NCI-H1694 (cell line): Measurements from ENCODE around the gene CPA1.

ENCODE experiments used
- DNase-seq: peaks from one replicate; lab custom pipeline; 2025; lab: John Stamatoyannopoulos, UW

Gene CPA1

DNA sequence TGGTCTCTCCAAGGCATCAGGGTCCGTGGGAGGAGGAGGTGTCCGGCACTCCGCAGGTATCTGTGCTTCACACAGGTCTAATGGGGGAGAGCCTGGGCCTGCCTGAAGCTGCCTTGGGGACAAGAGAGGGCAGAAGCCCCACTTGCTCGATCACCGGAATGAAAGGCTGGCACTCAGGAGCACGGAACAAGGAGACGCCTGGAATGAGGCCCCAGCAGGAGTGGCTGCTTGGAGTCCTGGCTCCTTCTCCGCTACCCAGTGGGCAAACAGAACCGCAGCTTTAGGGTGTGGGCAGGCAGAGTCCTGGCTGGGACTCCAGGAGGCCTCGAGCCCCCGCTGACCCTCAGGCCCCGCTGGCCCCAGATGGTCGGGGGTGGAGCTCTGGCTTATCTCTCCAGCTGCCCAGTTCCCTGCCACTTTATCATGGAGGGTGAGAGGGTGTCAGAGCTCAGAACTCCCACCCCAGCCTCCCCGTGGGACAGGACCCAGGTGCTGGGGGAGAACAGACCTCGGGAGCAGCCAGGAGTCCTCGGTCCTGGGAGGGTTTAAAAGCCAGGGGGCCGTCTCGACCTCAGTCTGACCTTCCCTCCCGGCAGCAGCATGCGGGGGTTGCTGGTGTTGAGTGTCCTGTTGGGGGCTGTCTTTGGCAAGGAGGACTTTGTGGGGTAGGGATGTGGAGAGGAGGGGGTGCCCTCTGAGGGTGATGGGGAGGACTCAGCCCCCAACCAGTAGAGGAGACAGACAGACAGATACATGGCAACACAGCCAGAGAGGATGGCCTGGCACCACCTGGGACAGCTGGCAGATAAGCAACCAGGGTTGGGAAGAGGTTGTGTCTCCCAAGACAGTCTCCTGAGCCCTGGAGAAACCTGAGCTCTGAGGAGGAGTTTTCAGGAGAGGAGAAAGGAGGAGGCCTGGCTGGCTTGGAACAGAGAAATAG lies at the start of gene CPA1:
Gene CPA1 (plus strand): TSS at position 574 of the 940 bp plus-strand sequence. CDS start 27 bp downstream, at position 601.
- no peak for DNase-seq

- DNase-seq, result no peak
Observed at GRCh38 chr7:130332259-130333053, 47.8 kb upstream of the CPA1 start.

DNA sequence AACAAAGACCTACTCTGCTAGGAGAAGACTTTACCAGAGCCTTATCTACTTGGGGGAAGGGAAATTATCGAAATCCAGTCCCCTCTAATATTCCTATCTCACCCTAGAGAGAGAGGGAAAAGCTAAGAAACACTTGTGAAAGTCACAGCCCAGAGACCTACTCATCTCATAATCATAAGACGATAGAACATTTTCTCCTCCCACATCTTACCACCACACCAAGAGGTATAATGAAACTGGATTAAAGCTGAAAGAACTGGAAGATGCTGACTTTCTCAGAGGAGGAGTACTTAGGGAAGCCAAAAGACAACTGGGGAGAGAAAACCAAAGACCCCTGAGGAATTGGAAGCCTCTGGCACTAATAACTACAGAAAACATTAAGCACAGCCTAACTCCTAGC lies 46.5 kb upstream of the CPA1 start:
- DNase-seq, result no peak

DNA sequence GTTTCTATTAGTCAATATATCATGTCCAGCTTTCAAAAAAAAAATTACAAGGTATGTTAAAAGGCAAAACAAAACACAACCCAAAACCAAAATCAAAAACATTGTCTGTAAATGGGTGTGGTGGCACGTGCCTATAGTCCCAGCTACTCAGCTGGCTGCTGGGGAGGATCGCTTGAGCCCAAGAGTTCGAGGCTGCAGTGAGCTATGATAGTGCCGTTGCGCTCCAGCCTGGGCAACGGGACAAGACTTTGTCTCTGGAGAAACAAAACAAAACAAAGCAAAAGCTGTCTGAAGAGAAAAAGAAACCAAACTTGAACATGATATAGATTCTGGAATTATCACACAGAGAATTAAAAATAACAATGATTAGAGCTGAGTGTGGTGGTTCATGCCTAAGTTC lies 46.0 kb upstream of the CPA1 start:
- DNase-seq, result no peak

DNA sequence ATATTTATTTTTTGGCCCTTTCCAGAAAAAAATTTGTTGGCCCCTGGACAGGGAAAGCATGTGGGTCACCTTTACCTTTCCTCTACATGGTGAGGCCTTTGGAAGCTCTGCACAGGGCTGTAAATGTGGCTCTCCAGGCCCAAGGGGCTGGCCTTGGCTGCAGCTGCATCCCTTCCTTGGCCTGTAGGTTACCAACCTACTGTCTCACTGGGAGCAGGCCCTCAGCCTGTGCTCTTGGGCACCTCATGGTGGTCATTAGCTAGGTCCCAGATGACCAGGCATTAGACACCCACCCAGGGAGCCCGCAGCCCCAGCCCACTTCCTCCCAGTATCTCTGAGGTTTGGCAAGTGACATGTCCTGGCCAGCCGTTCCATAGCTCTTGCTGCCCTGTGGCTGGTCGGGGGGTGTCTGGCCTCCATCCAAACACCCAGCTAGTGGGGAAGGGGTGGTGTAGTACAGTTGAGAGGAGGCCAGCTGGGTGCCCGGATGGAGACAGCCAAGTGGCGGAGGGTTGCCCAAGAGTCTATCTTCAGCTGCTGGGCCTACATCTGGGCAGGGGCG lies 42.8 kb upstream of the CPA1 start:
- DNase-seq, result peak; percentile 17

DNA sequence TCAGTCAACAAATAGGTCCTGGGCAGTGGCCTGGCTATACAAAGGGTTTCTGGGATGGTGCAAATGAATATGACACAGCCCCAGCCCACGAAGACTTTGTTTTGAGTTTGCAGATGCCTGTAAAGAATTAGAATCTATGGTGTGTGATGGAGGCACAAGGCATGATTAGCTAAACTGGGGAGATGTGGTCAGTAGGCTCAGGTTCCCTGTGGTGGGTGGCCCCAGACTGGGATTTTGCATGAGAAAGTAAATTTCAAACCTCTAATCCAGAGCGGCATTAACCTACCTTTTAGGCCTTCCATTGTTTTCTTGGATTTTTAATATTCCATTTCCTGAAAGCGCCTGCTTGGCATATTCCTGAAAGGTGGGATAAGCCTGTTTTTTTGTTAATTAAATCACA lies 42.1 kb upstream of the CPA1 start:
- DNase-seq, result no peak

DNA sequence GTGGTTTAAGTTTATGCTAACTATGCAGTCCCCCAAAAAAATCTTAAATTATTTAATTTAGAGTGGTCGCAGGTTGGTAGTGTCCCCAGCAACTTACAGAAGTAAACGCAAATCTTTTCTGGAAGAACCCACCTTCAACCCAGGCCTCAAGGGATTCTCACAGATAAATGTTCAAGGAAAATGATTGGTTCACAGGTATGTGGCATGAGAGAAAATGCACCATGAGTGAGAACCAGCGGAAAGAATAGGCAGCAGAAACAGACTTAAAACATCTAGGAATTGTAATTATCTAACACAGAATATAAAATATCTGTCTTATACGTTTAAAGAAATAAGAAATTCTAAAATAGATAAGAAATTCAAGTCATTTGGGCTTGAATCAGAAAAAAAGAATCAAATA lies 38.4 kb upstream of the CPA1 start:
- DNase-seq, result no peak

GRCh38 chr7:130342701-130343380 lies 37.5 kb upstream of the CPA1 start:
- DNase-seq, result no peak

GRCh38 chr7:130344271-130344866 lies 35.9 kb upstream of the CPA1 start, which contains the start of gene CPA5:
CPA5 (plus strand) TSS chr7:130344816; CDS start chr7:130346486, 1,670 bp downstream.
- no peak for DNase-seq

DNA sequence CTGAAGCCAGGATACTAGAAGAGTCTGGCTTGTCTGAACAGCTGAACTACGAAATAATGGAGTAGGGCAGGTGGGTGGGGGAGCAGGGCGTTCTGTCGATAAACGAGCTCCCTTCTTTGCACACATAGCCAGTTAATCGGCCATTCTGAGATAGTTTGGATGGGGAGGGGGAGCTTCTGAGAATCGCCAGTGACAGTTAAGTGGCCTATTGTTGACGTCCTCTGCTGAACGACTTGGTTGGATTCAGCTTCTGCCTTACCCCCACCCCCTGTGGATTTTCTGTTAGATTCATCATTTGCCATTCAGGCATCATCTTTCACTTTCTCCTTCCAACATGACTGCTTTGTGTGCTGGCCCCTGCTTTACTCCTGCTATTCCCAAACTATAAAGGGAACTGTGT lies 35.2 kb upstream of the CPA1 start:
- DNase-seq, result no peak

DNA sequence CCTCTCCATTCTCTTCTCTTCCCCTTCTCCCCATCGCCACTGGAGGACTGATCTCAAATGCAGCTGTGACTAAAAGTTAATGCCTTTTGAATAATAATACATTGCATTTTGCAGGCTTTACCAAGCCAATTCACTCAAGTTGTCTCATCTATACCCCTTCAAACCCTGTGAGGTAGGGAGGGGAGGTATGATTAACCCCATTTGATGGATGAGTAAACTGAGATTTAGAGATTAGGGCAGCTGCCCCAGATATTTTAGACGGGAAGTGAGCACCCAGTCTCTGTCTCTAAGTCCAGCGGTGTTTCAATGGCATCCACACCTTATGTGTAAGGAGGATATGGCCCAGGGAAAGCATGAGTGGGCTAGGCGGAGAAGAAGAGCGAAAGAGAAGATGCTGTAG lies 34.6 kb upstream of the CPA1 start:
- no peak for DNase-seq

DNA sequence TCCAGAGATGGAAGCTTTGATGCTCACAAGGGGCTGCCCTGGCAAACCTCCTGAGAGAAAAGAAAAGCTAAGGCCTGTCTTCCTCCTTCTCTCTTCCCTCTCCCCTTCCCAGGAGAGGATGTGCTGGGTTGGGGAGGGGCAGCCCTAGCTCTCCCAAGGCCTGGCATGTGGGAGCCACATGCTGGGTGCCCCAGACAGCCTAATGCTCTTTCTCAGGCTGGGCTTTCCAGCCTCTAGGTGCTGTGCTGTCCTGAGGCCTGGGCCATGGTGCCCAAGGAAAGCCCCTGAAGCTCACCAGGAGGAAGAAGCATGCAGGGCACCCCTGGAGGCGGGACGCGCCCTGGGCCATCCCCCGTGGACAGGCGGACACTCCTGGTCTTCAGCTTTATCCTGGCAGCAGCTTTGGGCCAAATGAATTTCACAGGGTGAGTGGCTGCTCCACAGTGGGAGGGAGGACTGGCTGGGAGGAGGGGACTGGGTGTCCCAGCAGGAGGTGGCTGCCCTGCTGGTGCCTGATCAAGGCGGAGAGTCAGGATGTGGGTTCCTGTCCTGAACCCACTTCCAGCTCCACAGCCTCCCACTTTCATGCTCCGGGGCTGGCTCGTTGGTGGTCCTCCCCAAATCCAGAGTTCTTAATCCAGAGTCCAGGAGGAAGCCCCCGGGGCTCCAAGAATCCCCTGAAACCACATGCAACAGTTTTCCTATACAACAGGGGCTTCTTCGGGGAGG lies 34.0 kb upstream of the CPA1 start:
- no peak for DNase-seq

- DNase-seq, result no peak
Observed at GRCh38 chr7:130346941-130347340, 33.4 kb upstream of the CPA1 start.

DNA sequence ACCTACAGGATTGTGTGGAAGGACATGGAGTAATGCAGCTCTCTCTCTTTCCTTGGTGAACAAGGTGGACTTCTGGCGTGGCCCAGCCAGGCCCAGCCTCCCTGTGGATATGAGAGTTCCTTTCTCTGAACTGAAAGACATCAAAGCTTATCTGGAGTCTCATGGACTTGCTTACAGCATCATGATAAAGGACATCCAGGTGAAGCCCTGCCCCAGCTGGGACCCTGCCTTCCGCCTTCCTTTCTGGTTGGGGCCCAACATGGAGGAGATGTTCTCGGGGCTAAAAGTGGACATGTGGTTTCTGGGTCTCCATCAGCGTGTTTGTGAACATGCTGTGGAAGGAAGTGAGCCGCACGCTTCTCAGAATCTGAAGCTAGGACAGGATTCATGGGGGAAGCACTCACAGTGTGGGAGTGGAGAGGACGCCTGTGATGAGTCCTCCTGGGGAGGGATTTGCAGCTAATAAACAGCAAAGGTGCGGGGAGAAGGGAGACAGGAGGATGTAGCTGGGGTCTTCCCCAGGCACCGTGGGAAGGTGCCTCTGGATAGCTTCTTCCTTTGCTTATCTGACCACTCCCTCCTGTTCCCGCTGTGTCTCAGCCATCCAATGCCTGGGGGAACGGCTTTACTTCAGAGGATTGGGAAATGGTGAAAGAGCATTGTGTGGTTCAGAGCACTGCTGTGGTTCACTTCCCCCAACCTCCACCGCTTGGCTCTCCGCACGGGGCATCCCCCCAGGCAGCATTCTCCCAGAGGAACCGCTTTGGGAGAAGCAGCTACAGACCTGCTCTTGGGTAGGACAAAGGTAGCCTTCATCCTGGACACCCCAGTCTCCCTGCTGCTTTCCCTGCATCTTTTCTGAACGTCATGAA lies 30.1 kb upstream of the CPA1 start:
- DNase-seq, result no peak

- no peak for DNase-seq
Observed at GRCh38 chr7:130350945-130351790, 29.1 kb upstream of the CPA1 start.

DNA sequence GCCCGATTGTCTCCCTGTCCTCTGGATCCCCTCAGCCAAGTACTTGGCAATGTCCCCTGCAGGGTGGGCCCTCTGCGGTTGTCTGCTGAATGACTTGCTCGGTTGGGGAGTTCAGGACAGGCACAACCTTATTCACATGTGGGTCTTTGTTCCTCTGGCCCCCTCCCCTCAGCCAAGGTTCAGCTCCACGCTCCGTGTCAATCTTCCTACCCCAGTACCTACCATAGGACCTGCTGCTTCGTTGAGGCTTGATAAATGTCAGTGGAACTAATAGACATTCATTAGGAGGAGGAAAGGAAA lies 28.6 kb upstream of the CPA1 start:
- DNase-seq, result no peak

DNA sequence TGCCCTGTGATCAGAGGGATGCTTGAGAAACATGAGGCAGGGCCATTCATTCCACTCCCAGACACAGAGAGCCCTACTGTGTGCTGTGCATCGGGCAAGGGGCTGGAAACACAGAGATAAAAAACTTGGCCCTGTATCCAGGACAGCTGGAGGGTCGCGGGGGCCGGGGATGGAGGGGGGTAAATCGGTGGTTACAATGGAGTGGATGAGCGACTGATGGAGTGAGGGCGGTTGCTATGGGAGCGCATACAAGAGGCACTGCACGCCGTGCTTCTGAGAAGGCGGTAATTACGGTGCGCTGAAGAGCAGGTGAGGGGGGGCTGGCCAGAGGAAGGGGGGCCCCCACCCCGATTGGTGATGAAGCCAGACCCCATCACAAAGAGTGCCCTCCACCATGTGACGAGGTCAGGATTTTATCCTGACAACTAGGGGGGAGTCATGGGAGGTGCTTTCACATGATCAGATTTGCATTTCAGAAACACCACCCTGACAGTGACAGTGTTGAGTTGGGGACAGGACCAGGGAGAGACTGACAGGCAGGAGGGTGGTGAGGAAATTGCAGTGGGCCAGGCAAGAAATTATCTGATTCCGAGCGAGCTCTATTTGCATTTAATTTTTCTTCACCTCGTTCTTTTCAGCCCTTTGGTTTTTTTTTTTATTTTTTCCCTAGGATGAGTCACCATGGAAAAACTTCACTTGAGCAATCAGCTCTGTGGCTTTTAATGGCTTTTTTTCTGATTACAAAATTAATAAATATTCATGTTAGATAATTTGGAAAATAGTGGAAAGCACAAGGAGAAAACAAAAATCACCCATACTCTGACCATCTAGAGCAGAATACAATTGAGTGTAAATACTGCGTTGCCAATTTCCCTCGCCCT lies 27.9 kb upstream of the CPA1 start:
- DNase-seq, result no peak

DNA sequence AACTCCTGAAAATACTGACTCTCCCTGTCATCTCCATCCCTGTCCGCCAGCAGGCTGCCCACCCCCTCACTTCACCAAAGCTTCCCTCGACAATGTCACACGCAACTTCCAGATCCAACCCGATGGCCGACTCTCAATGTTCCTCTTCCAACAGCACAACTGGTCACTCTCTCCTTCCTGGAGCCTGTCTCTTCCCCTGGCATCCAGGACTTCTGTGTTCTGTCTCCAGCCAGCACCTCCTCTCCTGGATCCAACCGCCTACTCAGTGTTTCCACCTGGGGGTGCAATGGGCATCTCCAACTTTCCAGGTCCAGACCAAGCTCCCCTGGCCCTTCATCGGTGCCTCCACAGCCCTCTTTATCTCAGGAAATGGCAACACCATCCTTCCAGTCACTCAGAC lies 27.1 kb upstream of the CPA1 start:
- no peak for DNase-seq
